PC-9 (cell line): ENCODE results near the gene SLC17A4. TPM values are rescaled to one million over a fixed set of nuclear protein-coding genes. Genes with fewer than 3 reads are reported as not detected.

Source experiments
- BruUV-seq: library from RNA; stranded (reverse); fragments of 400-500 nt; replicated peaks from 2 replicates; lab custom pipeline; 2021; lab: Mats Ljungman, UMichigan
- CTCF ChIA-PET: fragments of 300-600 bp; sonication (Branson Sonifier 250); formaldehyde crosslinking; loops from one replicate; lab custom pipeline; 2022; ENCODE audit warnings: antibody characterized with exemption; lab: Charles Lee
- POLR2A ChIA-PET: fragments of 300-600 bp; sonication (Branson Sonifier 250); formaldehyde crosslinking; loops from one replicate; lab custom pipeline; 2022; ENCODE audit warnings: antibody characterized with exemption; ENCODE audit not compliant: unreplicated experiment; lab: Charles Lee
- DNase-seq, 2 experiments: peaks; one replicate each; pipeline versions ENCODE4 v3.0.0 to v3.0.0-alpha.2; 2015 to 2022; ENCODE audit warnings: mixed read lengths in 1 of 2
- H2AFZ ChIP-seq: fragments of 200-600 bp; sonication (generic); 2 replicates; pipeline ENCODE4 v1.8.1; 2017; ENCODE audit warnings: antibody characterized with exemption
- H3F3A ChIP-seq: fragments of 200-600 bp; sonication (generic); 2 replicates; pipeline ENCODE4 v1.8.1; 2017; ENCODE audit warnings: antibody characterized with exemption, mild to moderate bottlenecking, low read depth; ENCODE audit not compliant: insufficient read depth
- H3K27ac ChIP-seq: fragments of 200-600 bp; sonication (generic); 2 replicates; pipeline ENCODE4 v1.6.1; 2016; ENCODE audit warnings: mixed run types
- H3K27me3 ChIP-seq: fragments of 200-600 bp; sonication (generic); 2 replicates; pipeline ENCODE4 v1.6.1; 2016; ENCODE audit warnings: low read depth, mixed run types; ENCODE audit not compliant: insufficient read depth
- H3K36me3 ChIP-seq: fragments of 200-600 bp; sonication (generic); 2 replicates; pipeline ENCODE4 v1.6.1; 2016; ENCODE audit warnings: low read depth, mixed run types
- H3K4me1 ChIP-seq: fragments of 200-600 bp; sonication (generic); replicated peaks from 2 replicates; pipeline ENCODE4 v1.6.1; 2016; ENCODE audit warnings: mixed run types; ENCODE audit not compliant: insufficient read depth
- H3K4me2 ChIP-seq: fragments of 200-600 bp; sonication (generic); 2 replicates; pipeline ENCODE4 v1.6.1; 2017; ENCODE audit warnings: mixed run types
- H3K4me3 ChIP-seq: fragments of 200-600 bp; sonication (generic); 2 replicates; pipeline ENCODE4 v1.6.1; 2016; ENCODE audit warnings: mixed run types
- H3K79me2 ChIP-seq: fragments of 200-600 bp; sonication (generic); 2 replicates; pipeline ENCODE4 v1.6.1; 2017; ENCODE audit warnings: low read depth, mixed run types
- H3K9me2 ChIP-seq: fragments of 200-600 bp; sonication (generic); 2 replicates; pipeline ENCODE4 v1.8.1; 2017; ENCODE audit warnings: mild to moderate bottlenecking; ENCODE audit not compliant: insufficient read depth
- H3K9me3 ChIP-seq: fragments of 200-600 bp; sonication (generic); 2 replicates; pipeline ENCODE4 v1.8.1; 2016; ENCODE audit warnings: low read depth; ENCODE audit not compliant: insufficient read depth
- H4K20me1 ChIP-seq: fragments of 200-600 bp; sonication (generic); 2 replicates; pipeline ENCODE4 v1.8.1; 2017; ENCODE audit not compliant: insufficient read depth
- CTCF ChIP-seq: fragments of 200-600 bp; sonication (generic); conservative IDR thresholded peaks from 2 replicates; pipeline ENCODE4 v1.6.1; 2017; ENCODE audit warnings: mixed run types, antibody characterized with exemption, mild to moderate bottlenecking, moderate library complexity
- EZH2 ChIP-seq: fragments of 200-600 bp; sonication (generic); IDR thresholded peaks from 2 replicates; pipeline ENCODE4 v1.8.0; 2017; ENCODE audit warnings: antibody characterized with exemption, low read depth
- intact Hi-C: fragments of 100-400 bp; cut with micrococcal nuclease; formaldehyde crosslinking; loops from one replicate; pipeline ENCODE4 v1.10.0; 2022; ENCODE audit not compliant: unreplicated experiment
- total RNA-seq: library from RNA; stranded (reverse); gene quantifications from 2 replicates; pipeline ENCODE4 v1.2.3, GENCODE V29; 2021

The SLC17A4 gene
- total RNA-seq, 1 experiment from 2014 or later = 0.13 TPM

GRCh38 chr6:25715794-25716193, 38.7 kb upstream of the SLC17A4 start:
- Histone ChIP-seq H3F3A (no peaks in the 10 kb centered on the region), H2AFZ (no peak overlapping the region), H3K4me1 (no peaks in the 10 kb centered on the region), H3K79me2 (no peaks in the 10 kb centered on the region), H3K9me3 (no peaks in the 10 kb centered on the region), H3K4me3 (no peak overlapping the region), H4K20me1 (no peaks in the 10 kb centered on the region), H3K27me3 (no peaks in the 10 kb centered on the region), H3K9me2 (no peaks in the 10 kb centered on the region), H3K27ac (no peak overlapping the region), H3K36me3 (no peaks in the 10 kb centered on the region), H3K4me2 (no peak overlapping the region)
- ChIA-PET CTCF (interaction anchor here (0.6 kb wide), 1 partner anchor 701 kb away, joined by 3 read pairs; no protein-coding TSS in a partner anchor), POLR2A (no interaction called here)
- intact Hi-C loops = no loop called here
- no TSS peak for BruUV-seq
- no peak for DNase-seq
- no peak for TF ChIP-seq CTCF
- TF ChIP-seq EZH2 = no peak

GRCh38 chr6:25717866-25718740, 36.4 kb upstream of the SLC17A4 start:
- BruUV-seq = no TSS peak
- Histone ChIP-seq H4K20me1 (no peaks in the 10 kb centered on the region), H3K79me2 (no peaks in the 10 kb centered on the region), H3K27ac (no peak overlapping the region), H3K36me3 (no peaks in the 10 kb centered on the region), H3F3A (no peaks in the 10 kb centered on the region), H3K4me2 (no peak overlapping the region), H2AFZ (no peak overlapping the region), H3K9me2 (no peaks in the 10 kb centered on the region), H3K4me3 (no peak overlapping the region), H3K4me1 (no peaks in the 10 kb centered on the region), H3K9me3 (no peaks in the 10 kb centered on the region), H3K27me3 (no peaks in the 10 kb centered on the region)
- ChIA-PET POLR2A (interaction anchor here (0.6 to 0.8 kb wide), 3 partner anchors 275 to 939 kb away, joined by 3 to 7 read pairs (median 6); no protein-coding TSS in a partner anchor), CTCF (interaction anchor here (0.6 to 1.0 kb wide), 7 partner anchors 10 to 867 kb away, joined by 3 to 6 read pairs (median 3); no protein-coding TSS in a partner anchor)
- TF ChIP-seq CTCF (peak; percentile 83), EZH2 (no peak)
- intact Hi-C loops = loop anchor here (2.0 kb wide), 1 partner anchor 495 kb away; no protein-coding TSS in a partner anchor
- DNase-seq = no peak

GRCh38 chr6:25726122-25726911, 28.2 kb upstream of the SLC17A4 start:
- H3F3A ChIP-seq = no peaks in the 10 kb centered on the region
- no peak for DNase-seq
- no peaks in the 10 kb centered on the region for H3K9me3 ChIP-seq
- no peak for TF ChIP-seq EZH2
- no peak for TF ChIP-seq CTCF
- no peaks in the 10 kb centered on the region for H3K36me3 ChIP-seq
- intact Hi-C loops = no loop called here
- no peak overlapping the region for H3K4me2 ChIP-seq
- no peaks in the 10 kb centered on the region for H3K79me2 ChIP-seq
- H3K4me3 ChIP-seq = no peak overlapping the region
- CTCF ChIA-PET = interaction anchor here (0.7 kb wide), 1 partner anchor 116 kb away, joined by 4 read pairs; no protein-coding TSS in a partner anchor
- no peaks in the 10 kb centered on the region for H3K27me3 ChIP-seq
- BruUV-seq = no TSS peak
- H3K27ac ChIP-seq = no peak overlapping the region
- H4K20me1 ChIP-seq = no peaks in the 10 kb centered on the region
- H2AFZ ChIP-seq = no peak overlapping the region
- H3K4me1 ChIP-seq = no peaks in the 10 kb centered on the region
- H3K9me2 ChIP-seq = no peaks in the 10 kb centered on the region
- POLR2A ChIA-PET = no interaction called here
